ENCODE measurements around the gene DNAAF8.

The DNAAF8 gene

DNA sequence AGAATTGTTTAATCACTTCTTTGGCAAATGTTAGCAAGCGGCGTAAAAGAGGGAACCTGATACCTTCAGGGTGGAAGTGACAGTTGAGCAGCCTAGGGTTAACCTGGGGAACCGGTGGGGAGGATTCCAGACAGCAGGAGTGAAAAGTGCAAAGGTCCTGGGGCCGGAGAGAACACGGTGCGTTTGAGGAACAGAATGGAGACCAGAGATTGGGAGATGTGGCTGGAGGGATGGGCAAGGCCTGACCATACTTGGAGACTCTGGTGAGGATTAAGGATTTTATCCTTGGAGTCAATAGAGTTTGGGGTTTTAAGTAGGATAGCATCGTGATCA, 34.9 kb downstream of the DNAAF8 start:
- TF ChIP-seq EZH2phosphoT487 (IDR thresholded peaks at IDR 0.05; ENCODE audit: borderline replicate concordance, low read length): no peak
- TF ChIP-seq, protein P1, sequence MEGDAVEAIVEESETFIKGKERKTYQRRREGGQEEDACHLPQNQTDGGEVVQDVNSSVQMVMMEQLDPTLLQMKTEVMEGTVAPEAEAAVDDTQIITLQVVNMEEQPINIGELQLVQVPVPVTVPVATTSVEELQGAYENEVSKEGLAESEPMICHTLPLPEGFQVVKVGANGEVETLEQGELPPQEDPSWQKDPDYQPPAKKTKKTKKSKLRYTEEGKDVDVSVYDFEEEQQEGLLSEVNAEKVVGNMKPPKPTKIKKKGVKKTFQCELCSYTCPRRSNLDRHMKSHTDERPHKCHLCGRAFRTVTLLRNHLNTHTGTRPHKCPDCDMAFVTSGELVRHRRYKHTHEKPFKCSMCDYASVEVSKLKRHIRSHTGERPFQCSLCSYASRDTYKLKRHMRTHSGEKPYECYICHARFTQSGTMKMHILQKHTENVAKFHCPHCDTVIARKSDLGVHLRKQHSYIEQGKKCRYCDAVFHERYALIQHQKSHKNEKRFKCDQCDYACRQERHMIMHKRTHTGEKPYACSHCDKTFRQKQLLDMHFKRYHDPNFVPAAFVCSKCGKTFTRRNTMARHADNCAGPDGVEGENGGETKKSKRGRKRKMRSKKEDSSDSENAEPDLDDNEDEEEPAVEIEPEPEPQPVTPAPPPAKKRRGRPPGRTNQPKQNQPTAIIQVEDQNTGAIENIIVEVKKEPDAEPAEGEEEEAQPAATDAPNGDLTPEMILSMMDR (IDR thresholded peaks at IDR 0.05; ENCODE audit: low read depth, low read length, poor library complexity, severe bottlenecking): no peak
- Histone ChIP-seq H3K36me3 (ENCODE audit: control insufficient read depth, low read length) (peaks cover 11% of the 10 kb centered on the region), H3K4me1 (ENCODE audit: control insufficient read depth, low read length) (peaks cover 28% of the 10 kb centered on the region), H3K9me3 (ENCODE audit: control insufficient read depth, insufficient read depth, low read length) (no peaks in the 10 kb centered on the region), H3K27ac (ENCODE audit: low read depth, low read length) (no peak overlapping the region), H3K4me2 (ENCODE audit: low read length) (peak overlapping the region; percentile 88), H4K20me1 (ENCODE audit: control insufficient read depth, insufficient read depth, low read depth, low read length) (no peaks in the 10 kb centered on the region), H3K79me2 (ENCODE audit: control insufficient read depth, low read length) (peaks cover 22% of the 10 kb centered on the region), H3K9me2 (replicated peaks; ENCODE audit: control insufficient read depth, low read length) (no peaks in the 10 kb centered on the region), H3F3A (ENCODE audit: control insufficient read depth, insufficient read depth) (peaks cover 15% of the 10 kb centered on the region), H3K4me3 (ENCODE audit: low read length) (peak overlapping the region; percentile 87), H3K27me3 (ENCODE audit: control insufficient read depth, low read length) (no peaks in the 10 kb centered on the region)

DNA sequence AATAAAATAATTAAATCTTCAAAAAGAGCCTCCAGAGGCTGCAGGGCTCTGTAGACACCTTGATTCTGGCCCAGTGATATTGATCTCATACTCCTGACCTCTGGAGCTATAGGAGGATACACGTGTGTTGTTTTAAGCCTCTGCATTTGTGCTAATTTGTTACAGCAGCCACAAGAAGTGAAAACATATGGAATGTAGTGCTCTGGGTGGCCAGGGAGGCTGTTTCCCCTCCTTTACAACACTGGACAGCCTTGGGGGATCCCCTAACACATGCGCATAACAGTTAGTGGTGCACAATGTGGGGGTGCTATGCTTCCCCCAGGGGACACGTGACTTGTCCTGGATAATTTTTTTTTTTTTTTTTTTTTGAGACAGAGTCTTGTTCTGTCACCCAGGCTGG, 37.3 kb downstream of the DNAAF8 start:
- H3K9me2 ChIP-seq (replicated peaks; ENCODE audit: control insufficient read depth, low read length): no peaks in the 10 kb centered on the region
- H3K27ac ChIP-seq (ENCODE audit: low read depth, low read length): no peak overlapping the region
- H3K79me2 ChIP-seq (ENCODE audit: control insufficient read depth, low read length): peaks cover 3% of the 10 kb centered on the region
- no peak overlapping the region for H3K4me3 ChIP-seq (ENCODE audit: low read length)
- no peak for TF ChIP-seq EZH2phosphoT487 (IDR thresholded peaks at IDR 0.05; ENCODE audit: borderline replicate concordance, low read length)
- TF ChIP-seq, protein P1 (IDR thresholded peaks at IDR 0.05; ENCODE audit: low read depth, low read length, poor library complexity, severe bottlenecking): no peak
- H3K9me3 ChIP-seq (ENCODE audit: control insufficient read depth, insufficient read depth, low read length): no peaks in the 10 kb centered on the region
- H3F3A ChIP-seq (ENCODE audit: control insufficient read depth, insufficient read depth): peaks cover 15% of the 10 kb centered on the region
- no peaks in the 10 kb centered on the region for H3K27me3 ChIP-seq (ENCODE audit: control insufficient read depth, low read length)
- no peak overlapping the region for H3K4me2 ChIP-seq (ENCODE audit: low read length)
- no peaks in the 10 kb centered on the region for H3K36me3 ChIP-seq (ENCODE audit: control insufficient read depth, low read length)
- H3K4me1 ChIP-seq (ENCODE audit: control insufficient read depth, low read length): peaks cover 16% of the 10 kb centered on the region
- no peaks in the 10 kb centered on the region for H4K20me1 ChIP-seq (ENCODE audit: control insufficient read depth, insufficient read depth, low read depth, low read length)

GRCh38 chr16:4772351-4772750, 38.0 kb downstream of the DNAAF8 start:
- no peak overlapping the region for H3K4me2 ChIP-seq (ENCODE audit: low read length)
- H3K27ac ChIP-seq (ENCODE audit: low read depth, low read length): no peak overlapping the region
- TF ChIP-seq EZH2phosphoT487 (IDR thresholded peaks at IDR 0.05; ENCODE audit: borderline replicate concordance, low read length): no peak
- TF ChIP-seq, protein P1 (IDR thresholded peaks at IDR 0.05; ENCODE audit: low read depth, low read length, poor library complexity, severe bottlenecking): no peak

GRCh38 chr16:4775005-4775404, 40.7 kb downstream of the DNAAF8 start:
- Histone ChIP-seq H3K4me2 (ENCODE audit: low read length) (no peak overlapping the region), H3K27me3 (ENCODE audit: control insufficient read depth, low read length) (no peaks in the 10 kb centered on the region), H4K20me1 (ENCODE audit: control insufficient read depth, insufficient read depth, low read depth, low read length) (no peaks in the 10 kb centered on the region), H3F3A (ENCODE audit: control insufficient read depth, insufficient read depth) (peaks cover under 1% of the 10 kb centered on the region), H3K4me1 (ENCODE audit: control insufficient read depth, low read length) (no peaks in the 10 kb centered on the region), H3K9me3 (ENCODE audit: control insufficient read depth, insufficient read depth, low read length) (no peaks in the 10 kb centered on the region), H3K36me3 (ENCODE audit: control insufficient read depth, low read length) (no peaks in the 10 kb centered on the region), H3K79me2 (ENCODE audit: control insufficient read depth, low read length) (no peaks in the 10 kb centered on the region), H3K9me2 (replicated peaks; ENCODE audit: control insufficient read depth, low read length) (no peaks in the 10 kb centered on the region), H3K27ac (ENCODE audit: low read depth, low read length) (no peak overlapping the region), H3K4me3 (ENCODE audit: low read length) (no peak overlapping the region)
- TF ChIP-seq, protein P1 (IDR thresholded peaks at IDR 0.05; ENCODE audit: low read depth, low read length, poor library complexity, severe bottlenecking): no peak
- no peak for TF ChIP-seq EZH2phosphoT487 (IDR thresholded peaks at IDR 0.05; ENCODE audit: borderline replicate concordance, low read length)

More at GRCh38 chr16:4772351-4772750, 38.0 kb downstream of the DNAAF8 start:
- H3K9me2 ChIP-seq (replicated peaks; ENCODE audit: control insufficient read depth, low read length): no peaks in the 10 kb centered on the region
- H3F3A ChIP-seq (ENCODE audit: control insufficient read depth, insufficient read depth): peaks cover 15% of the 10 kb centered on the region
- no peaks in the 10 kb centered on the region for H3K36me3 ChIP-seq (ENCODE audit: control insufficient read depth, low read length)
- no peaks in the 10 kb centered on the region for H3K79me2 ChIP-seq (ENCODE audit: control insufficient read depth, low read length)
- no peaks in the 10 kb centered on the region for H4K20me1 ChIP-seq (ENCODE audit: control insufficient read depth, insufficient read depth, low read depth, low read length)
- no peaks in the 10 kb centered on the region for H3K9me3 ChIP-seq (ENCODE audit: control insufficient read depth, insufficient read depth, low read length)
- peaks cover 16% of the 10 kb centered on the region for H3K4me1 ChIP-seq (ENCODE audit: control insufficient read depth, low read length)
- H3K27me3 ChIP-seq (ENCODE audit: control insufficient read depth, low read length): no peaks in the 10 kb centered on the region
- H3K4me3 ChIP-seq (ENCODE audit: low read length): no peak overlapping the region

Measured in DOHH2 (cell line).